ENCODE results near the gene HOXC11.
A peak's percentile ranks its signal among the peaks of the same experiment; 100 is the strongest.

HOXC11 gene

DNA sequence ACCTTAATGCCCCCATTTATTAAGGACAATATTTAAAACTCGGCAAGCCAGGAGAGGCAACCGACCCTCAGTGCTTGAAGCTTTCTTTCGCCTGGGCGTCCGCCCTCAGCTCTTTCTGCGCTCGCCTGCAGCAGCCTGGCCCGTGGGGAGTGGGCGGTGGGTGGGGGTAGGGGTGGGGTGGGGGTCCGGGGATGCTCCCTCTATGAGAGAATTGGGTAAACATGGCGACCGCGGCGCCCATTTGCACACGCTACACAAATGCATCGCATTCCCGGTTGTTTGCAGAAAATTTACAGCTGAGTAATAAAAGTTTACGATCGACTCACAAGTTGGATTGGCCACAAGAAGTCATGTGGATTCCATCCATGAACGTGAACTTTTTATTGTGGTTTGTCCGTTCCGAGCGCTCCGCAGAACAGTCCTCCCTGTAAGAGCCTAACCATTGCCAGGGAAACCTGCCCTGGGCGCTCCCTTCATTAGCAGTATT, 43.6 kb downstream of the HOXC11 start:
- no peak for DNase-seq (ENCODE audit: low spot score)
- TF ChIP-seq, protein P1, sequence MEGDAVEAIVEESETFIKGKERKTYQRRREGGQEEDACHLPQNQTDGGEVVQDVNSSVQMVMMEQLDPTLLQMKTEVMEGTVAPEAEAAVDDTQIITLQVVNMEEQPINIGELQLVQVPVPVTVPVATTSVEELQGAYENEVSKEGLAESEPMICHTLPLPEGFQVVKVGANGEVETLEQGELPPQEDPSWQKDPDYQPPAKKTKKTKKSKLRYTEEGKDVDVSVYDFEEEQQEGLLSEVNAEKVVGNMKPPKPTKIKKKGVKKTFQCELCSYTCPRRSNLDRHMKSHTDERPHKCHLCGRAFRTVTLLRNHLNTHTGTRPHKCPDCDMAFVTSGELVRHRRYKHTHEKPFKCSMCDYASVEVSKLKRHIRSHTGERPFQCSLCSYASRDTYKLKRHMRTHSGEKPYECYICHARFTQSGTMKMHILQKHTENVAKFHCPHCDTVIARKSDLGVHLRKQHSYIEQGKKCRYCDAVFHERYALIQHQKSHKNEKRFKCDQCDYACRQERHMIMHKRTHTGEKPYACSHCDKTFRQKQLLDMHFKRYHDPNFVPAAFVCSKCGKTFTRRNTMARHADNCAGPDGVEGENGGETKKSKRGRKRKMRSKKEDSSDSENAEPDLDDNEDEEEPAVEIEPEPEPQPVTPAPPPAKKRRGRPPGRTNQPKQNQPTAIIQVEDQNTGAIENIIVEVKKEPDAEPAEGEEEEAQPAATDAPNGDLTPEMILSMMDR (IDR thresholded peaks at IDR 0.05; ENCODE audit: borderline replicate concordance, control extremely low read depth, extremely low read depth, insufficient read depth, missing control alignments) = no peak
- in situ Hi-C loops (cut with MboI; ENCODE audit: low sequenced_read_pairs, unreplicated experiment) = no loop called here

DNA sequence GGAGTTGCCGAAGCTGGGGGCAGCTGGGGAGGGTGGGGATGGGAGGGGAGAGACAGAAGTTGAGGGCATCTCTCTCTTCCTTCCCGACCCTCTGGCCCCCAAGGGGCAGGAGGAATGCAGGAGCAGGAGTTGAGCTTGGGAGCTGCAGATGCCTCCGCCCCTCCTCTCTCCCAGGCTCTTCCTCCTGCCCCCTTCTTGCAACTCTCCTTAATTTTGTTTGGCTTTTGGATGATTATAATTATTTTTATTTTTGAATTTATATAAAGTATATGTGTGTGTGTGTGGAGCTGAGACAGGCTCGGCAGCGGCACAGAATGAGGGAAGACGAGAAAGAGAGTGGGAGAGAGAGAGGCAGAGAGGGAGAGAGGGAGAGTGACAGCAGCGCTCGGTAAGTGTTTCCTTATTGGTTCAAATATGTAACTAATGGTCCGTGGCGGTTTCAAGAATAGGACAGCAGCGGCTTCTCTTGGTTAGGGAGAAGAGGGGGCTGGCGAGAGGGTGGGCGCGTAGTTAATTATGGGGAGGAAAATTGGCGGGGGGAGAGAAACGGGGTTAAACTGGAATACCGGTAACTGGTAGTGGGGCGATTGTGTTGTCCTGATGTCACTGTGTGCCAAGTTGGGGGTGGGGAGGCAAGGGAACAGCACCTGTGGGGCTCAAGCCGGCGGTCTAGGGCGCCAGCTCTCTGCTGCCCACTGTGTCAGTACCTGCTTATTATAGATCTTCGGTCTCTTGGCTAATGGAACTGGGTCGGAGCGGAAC, 44.3 kb downstream of the HOXC11 start:
- in situ Hi-C loops (cut with MboI; ENCODE audit: low sequenced_read_pairs, unreplicated experiment) = no loop called here
- TF ChIP-seq, protein P1 (IDR thresholded peaks at IDR 0.05; ENCODE audit: borderline replicate concordance, control extremely low read depth, extremely low read depth, insufficient read depth, missing control alignments) = no peak
- no peak for DNase-seq (ENCODE audit: low spot score)

DNA sequence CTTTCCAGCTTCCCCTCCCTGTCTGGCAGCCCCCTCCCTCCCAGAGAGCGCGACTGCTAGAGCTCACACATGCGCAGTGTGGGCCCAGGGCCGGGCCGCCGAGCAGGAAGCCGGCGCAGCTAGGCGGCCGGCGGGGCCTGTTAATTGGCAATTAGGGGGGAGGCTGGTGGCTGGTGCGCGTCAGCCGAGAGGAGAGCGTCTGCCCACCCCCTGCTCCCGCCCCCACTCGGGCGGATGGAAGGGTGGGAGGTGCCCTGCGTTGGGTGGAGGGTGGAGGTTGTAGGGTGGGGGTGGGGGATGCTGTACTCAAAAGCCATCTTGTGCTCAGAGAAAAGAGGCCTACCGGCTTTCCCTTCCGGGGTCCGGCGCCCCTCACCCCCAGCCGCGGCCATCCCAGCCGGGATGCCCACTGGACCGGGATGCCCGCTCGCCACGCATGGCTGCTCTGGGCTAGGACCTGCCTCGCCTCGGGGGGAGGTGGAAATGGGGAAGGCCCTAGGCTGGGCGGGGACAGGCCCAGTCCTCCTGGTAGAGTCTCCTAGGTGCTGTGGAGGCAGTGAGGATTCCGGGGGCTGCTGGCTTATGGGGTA, 45.0 kb downstream of the HOXC11 start:
- DNase-seq (ENCODE audit: low spot score) = peak; percentile 96
- TF ChIP-seq, protein P1 (IDR thresholded peaks at IDR 0.05; ENCODE audit: borderline replicate concordance, control extremely low read depth, extremely low read depth, insufficient read depth, missing control alignments) = no peak
- in situ Hi-C loops (cut with MboI; ENCODE audit: low sequenced_read_pairs, unreplicated experiment) = no loop called here

DNA sequence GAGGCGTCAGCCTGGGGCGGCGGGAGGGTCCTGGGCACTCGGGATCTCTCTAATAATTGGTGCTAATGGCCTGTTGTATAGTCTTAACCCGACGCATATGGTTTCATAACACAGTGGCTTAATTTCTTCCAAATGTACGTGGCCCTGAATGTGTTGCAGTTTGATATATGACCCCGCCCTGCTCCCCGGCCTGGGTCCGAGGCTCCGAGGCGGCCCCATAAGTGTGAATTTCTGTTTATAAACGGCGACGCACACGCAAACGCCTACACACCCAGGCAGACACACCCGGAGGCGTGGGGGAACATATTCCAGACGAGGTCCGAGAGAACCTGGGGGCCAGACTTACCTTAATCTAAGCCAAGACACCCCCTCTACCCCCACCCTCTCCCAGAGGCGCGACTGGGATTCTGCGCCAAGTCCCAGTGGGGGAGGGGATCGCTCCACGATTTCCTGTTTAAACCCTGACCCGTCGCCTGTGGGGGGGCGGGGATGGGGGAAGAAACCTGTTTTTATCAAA, 45.6 kb downstream of the HOXC11 start:
- in situ Hi-C loops (cut with MboI; ENCODE audit: low sequenced_read_pairs, unreplicated experiment) = no loop called here
- TF ChIP-seq, protein P1 (IDR thresholded peaks at IDR 0.05; ENCODE audit: borderline replicate concordance, control extremely low read depth, extremely low read depth, insufficient read depth, missing control alignments) = no peak
- DNase-seq (ENCODE audit: low spot score) = no peak

DNA sequence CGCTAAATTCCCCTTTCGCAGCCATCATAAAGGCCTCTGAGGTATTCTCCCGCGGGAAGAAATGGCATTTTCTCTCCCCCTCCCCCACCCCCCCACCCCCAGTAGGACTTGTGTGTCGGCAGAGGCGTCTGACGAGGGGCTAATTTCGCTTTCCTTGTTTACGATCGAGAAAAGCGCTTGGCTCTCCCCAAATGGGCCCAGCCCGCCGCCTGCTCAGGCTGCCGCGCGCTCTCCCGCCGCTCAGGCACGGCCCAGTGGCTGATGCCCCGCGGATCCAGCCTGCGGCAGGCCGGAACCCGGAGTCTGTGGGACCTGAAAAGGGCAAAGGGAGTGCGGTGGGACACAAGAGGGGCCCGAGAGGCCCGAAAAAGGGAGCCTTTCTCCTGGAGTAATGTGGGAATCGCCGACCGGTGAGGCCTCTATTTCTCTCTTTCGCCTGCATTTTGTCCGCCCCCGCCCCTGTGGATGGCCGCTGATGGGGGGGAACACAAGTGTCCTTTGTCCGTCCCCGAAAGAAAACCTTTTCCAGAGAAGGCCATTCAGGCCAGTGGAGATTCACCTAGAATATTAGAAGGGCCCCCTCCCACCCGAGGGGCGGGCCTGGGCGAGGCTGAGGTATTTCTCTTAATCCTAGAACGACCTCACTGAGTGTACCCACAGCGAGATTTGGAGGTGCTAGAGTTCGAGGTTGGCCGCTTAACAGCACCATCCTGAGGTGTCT, 46.3 kb downstream of the HOXC11 start:
- DNase-seq (ENCODE audit: low spot score) = no peak
- TF ChIP-seq, protein P1 (IDR thresholded peaks at IDR 0.05; ENCODE audit: borderline replicate concordance, control extremely low read depth, extremely low read depth, insufficient read depth, missing control alignments) = no peak
- in situ Hi-C loops (cut with MboI; ENCODE audit: low sequenced_read_pairs, unreplicated experiment) = no loop called here

DNA sequence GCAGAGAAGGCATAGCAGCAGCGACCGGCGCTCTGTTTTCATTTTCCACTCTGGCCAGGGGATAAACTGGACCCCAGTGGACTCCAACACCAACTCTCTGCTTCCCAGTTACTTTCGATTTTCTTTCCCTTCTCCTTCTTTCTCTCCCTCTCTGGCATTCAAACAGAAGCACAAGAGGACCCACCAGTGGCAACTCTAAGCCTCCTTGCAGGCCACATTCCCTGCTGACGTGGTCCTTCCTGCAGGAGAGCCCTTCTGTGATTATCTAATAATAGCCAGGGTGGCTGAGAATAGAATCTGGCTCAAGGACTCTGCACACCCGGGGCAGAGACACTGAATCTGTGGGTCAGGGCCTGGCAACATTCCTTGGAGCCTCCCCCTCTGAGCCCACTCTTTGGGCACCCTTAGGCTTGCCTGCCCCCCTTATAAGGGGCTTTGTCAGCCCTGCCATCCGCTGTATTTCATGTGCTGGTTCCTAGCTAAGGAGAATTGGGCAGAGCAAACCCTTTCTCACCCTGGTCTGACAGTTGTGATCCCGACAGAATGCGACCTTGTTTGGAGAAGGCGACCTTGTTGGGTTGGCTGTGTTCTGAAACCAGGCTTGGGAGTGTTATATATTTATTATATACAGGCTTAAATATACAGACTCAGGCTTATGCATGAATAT, 47.1 kb downstream of the HOXC11 start:
- TF ChIP-seq, protein P1 (IDR thresholded peaks at IDR 0.05; ENCODE audit: borderline replicate concordance, control extremely low read depth, extremely low read depth, insufficient read depth, missing control alignments) = no peak
- DNase-seq (ENCODE audit: low spot score) = no peak
- in situ Hi-C loops (cut with MboI; ENCODE audit: low sequenced_read_pairs, unreplicated experiment) = loop anchor here (10.0 kb wide), 1 partner anchor 175 kb away; no protein-coding TSS in a partner anchor

Measured in GM13976 (cell line).